Liver (tissue), 9 donors: ENCODE data around the gene MRC2. TPM values are rescaled to one million over a fixed set of nuclear protein-coding genes. Genes with fewer than 3 reads are reported as not detected.

Experiments used
- DNase-seq: peaks from one replicate; pipeline ENCODE4 v3.0.0-alpha.2; 2017; ENCODE audit warnings: low spot score
- H3K27ac ChIP-seq, 2 donors: one replicate each; pipeline ENCODE4 v1.7.0; 2013; ENCODE audit warnings: inconsistent platforms in 2 of 2, low read length in 2 of 2, control low read depth in 1 of 2, low read depth in 1 of 2, mild to moderate bottlenecking in 1 of 2
- H3K27me3 ChIP-seq, 4 donors: one replicate each; pipeline versions ENCODE4 v1.6.1 to v1.7.0; 2013; ENCODE audit warnings: low read length in 3 of 4, inconsistent platforms in 1 of 4, mild to moderate bottlenecking in 1 of 4, moderate library complexity in 1 of 4; ENCODE audit not compliant: control insufficient read depth in 4 of 4, insufficient read depth in 4 of 4
- H3K36me3 ChIP-seq, 4 donors: one replicate each; pipeline versions ENCODE4 v1.6.1 to v1.7.0; 2013; ENCODE audit warnings: low read length in 3 of 4, mild to moderate bottlenecking in 3 of 4, low read depth in 1 of 4, moderate library complexity in 1 of 4; ENCODE audit not compliant: control insufficient read depth in 4 of 4, insufficient read depth in 3 of 4
- H3K4me1 ChIP-seq, 4 donors: one replicate each; pipeline versions ENCODE4 v1.6.1 to v1.7.0; 2013; ENCODE audit warnings: low read length in 3 of 4, mild to moderate bottlenecking in 3 of 4, moderate library complexity in 1 of 4; ENCODE audit not compliant: control insufficient read depth in 4 of 4, insufficient read depth in 4 of 4
- H3K4me3 ChIP-seq, 3 donors: one replicate each; pipeline versions ENCODE4 v1.6.1 to v1.7.0; 2013; ENCODE audit warnings: low read length in 3 of 3, control low read depth in 1 of 3, low read depth in 1 of 3, mild to moderate bottlenecking in 1 of 3
- H3K9ac ChIP-seq, 2 donors: one replicate each; pipeline ENCODE4 v1.7.0; 2013; ENCODE audit warnings: low read length in 2 of 2, mild to moderate bottlenecking in 2 of 2, moderate library complexity in 2 of 2, control low read depth in 1 of 2, low read depth in 1 of 2
- H3K9me3 ChIP-seq, 4 donors: one replicate each; pipeline versions ENCODE4 v1.6.1 to v1.7.0; 2013; ENCODE audit warnings: low read length in 3 of 4; ENCODE audit not compliant: control insufficient read depth in 4 of 4
- CTCF ChIP-seq: fragments of 150-350 bp; IDR thresholded peaks from 2 replicates; pipeline ENCODE4 v1.5.1; 2017; ENCODE audit warnings: improper control_type of control experiment, low read depth, low read length; ENCODE audit not compliant: missing input control
- EGR1 ChIP-seq, 2 donors: IDR thresholded peaks; 2 replicates each; pipeline ENCODE4 v1.6.1; 2016 to 2018; ENCODE audit warnings: antibody characterized with exemption in 2 of 2, low read depth in 2 of 2
- FOXA1 ChIP-seq: IDR thresholded peaks from 2 replicates; pipeline ENCODE4 v1.6.1; 2016; ENCODE audit warnings: antibody characterized with exemption
- FOXA2 ChIP-seq: IDR thresholded peaks from 2 replicates; pipeline ENCODE4 v1.6.1; 2016; ENCODE audit warnings: antibody characterized with exemption
- GABPA ChIP-seq, 2 donors: IDR thresholded peaks in 1 of 2; conservative IDR thresholded peaks in 1 of 2; 2 replicates each; pipeline ENCODE4 v1.6.1; 2016; ENCODE audit warnings: antibody characterized with exemption in 2 of 2, mild to moderate bottlenecking in 1 of 2, moderate library complexity in 1 of 2
- HNF4G ChIP-seq: IDR thresholded peaks from 2 replicates; pipeline ENCODE4 v1.6.1; 2016; ENCODE audit warnings: antibody characterized with exemption
- JUND ChIP-seq, 2 donors: IDR thresholded peaks; 2 replicates each; pipeline ENCODE4 v1.6.1; 2016; ENCODE audit warnings: antibody characterized with exemption in 2 of 2
- MAX ChIP-seq: IDR thresholded peaks from 2 replicates; pipeline ENCODE4 v1.6.1; 2016; ENCODE audit warnings: antibody characterized with exemption
- NR2F2 ChIP-seq: IDR thresholded peaks from 2 replicates; pipeline ENCODE4 v1.6.1; 2016; ENCODE audit warnings: antibody characterized with exemption
- RAD21 ChIP-seq, 2 donors: IDR thresholded peaks; 2 replicates each; pipeline ENCODE4 v1.6.1; 2016; ENCODE audit warnings: antibody characterized with exemption in 2 of 2, mild to moderate bottlenecking in 2 of 2
- REST ChIP-seq: IDR thresholded peaks from 2 replicates; pipeline ENCODE4 v1.6.1; 2016; ENCODE audit warnings: antibody characterized with exemption, mild to moderate bottlenecking
- TAF1 ChIP-seq: conservative IDR thresholded peaks from 2 replicates; pipeline ENCODE4 v1.6.1; 2016; ENCODE audit warnings: antibody characterized with exemption, mild to moderate bottlenecking
- ZBTB33 ChIP-seq: IDR thresholded peaks from 2 replicates; pipeline ENCODE4 v1.6.1; 2016; ENCODE audit warnings: antibody characterized with exemption
- WGBS: extraction: QIAGEN DNeasy Blood & Tissue Kit; methylation state at CpG from one replicate; pipeline ENCODE4 v1.1.7; 2013; 5-methylcytosine and 5-hydroxymethylcytosine counted together
- polyA plus RNA-seq, 2 donors: library from polyadenylated mRNA; stranded (reverse) in 1 of 2; unstranded in 1 of 2; fragments of 200-250 nt in 1 of 2; fragments of >200 nt in 1 of 2; fragmentation: Nextera tagmentation in 1 of 2; extraction: Ambion mirVana in 1 of 2; gene quantifications; one replicate each; pipeline versions ENCODE4 v1.2.1 to v1.2.3, GENCODE V29; 2013 to 2015
- total RNA-seq, 2 donors: library from RNA; depleted of rRNA; stranded (reverse); fragments of >200 nt; gene quantifications; one replicate each; pipeline ENCODE4 v1.2.3, GENCODE V29; 2014
- donor health status: healthy.
- donor health status: healthy.
- donor health status: healthy.
- donor health status: healthy.
- donor health status: healthy.

Gene MRC2
- total and polyA plus RNA-seq, 4 donors = 0.49 to 81.1 (median 2.8) TPM

GRCh38 chr17:62617894-62618472, 9.5 kb upstream of the MRC2 start:
- no peaks in the 10 kb centered on the region for H3K4me1 ChIP-seq
- TF ChIP-seq MAX = no peak
- H3K4me3 ChIP-seq = no peak overlapping the region
- H3K9ac ChIP-seq = no peak overlapping the region
- no peaks in the 10 kb centered on the region for H3K27me3 ChIP-seq
- 88% methylated on average over 6 of the region's 6 CpGs for WGBS
- peaks cover 1 to 7% (median 5%) of the 10 kb centered on the region in 4 donors for H3K36me3 ChIP-seq
- H3K9me3 ChIP-seq = no peaks in the 10 kb centered on the region
- no peak for DNase-seq
- H3K27ac ChIP-seq = no peak overlapping the region

GRCh38 chr17:62618647-62619416, 8.6 kb upstream of the MRC2 start:
- no peak overlapping the region for H3K4me3 ChIP-seq
- no peak overlapping the region for H3K9ac ChIP-seq
- WGBS = 79% methylated on average over 17 of the region's 17 CpGs
- H3K9me3 ChIP-seq = no peaks in the 10 kb centered on the region
- no peaks in the 10 kb centered on the region for H3K27me3 ChIP-seq
- H3K4me1 ChIP-seq = no peaks in the 10 kb centered on the region
- H3K36me3 ChIP-seq = peaks cover 1 to 7% (median 5%) of the 10 kb centered on the region in 4 donors
- no peak overlapping the region for H3K27ac ChIP-seq
- no peak for DNase-seq
- no peak for TF ChIP-seq ZBTB33
- no peak for TF ChIP-seq HNF4G
- TF ChIP-seq FOXA1 = no peak
- no peak for TF ChIP-seq FOXA2
- TF ChIP-seq MAX = no peak

GRCh38 chr17:62619417-62620155, 7.9 kb upstream of the MRC2 start:
- Histone ChIP-seq H3K4me3 (no peak overlapping the region), H3K9ac (no peak overlapping the region), H3K36me3 (peaks cover under 1 to 5% (median 2%) of the 10 kb centered on the region in 4 donors), H3K4me1 (no peaks in the 10 kb centered on the region), H3K9me3 (no peaks in the 10 kb centered on the region), H3K27me3 (no peaks in the 10 kb centered on the region), H3K27ac (no peak overlapping the region)
- 90% methylated on average over 10 of the region's 10 CpGs for WGBS
- TF ChIP-seq JUND (IDR thresholded peaks at IDR 0.05) (no peak), EGR1 (IDR thresholded peaks at IDR 0.05; ENCODE audit: low read depth in 2 of 2) (no peak), FOXA1 (no peak), REST (no peak), NR2F2 (no peak), CTCF (no peak), RAD21 (IDR thresholded peaks at IDR 0.05) (no peak), GABPA (IDR thresholded peaks at IDR 0.05 in 1 of 2, conservative IDR thresholded peaks at IDR 0.05 in 1 of 2) (no peak), TAF1 (no peak)
- DNase-seq = no peak
